PC-9 (cell line): ENCODE measurements around the gene CDC42BPA. TPM values are rescaled to one million over a fixed set of nuclear protein-coding genes. Genes with fewer than 3 reads are reported as not detected.

Source experiments
- BruUV-seq: library from RNA; stranded (reverse); fragments of 400-500 nt; replicated peaks from 2 replicates; lab custom pipeline; 2021; lab: Mats Ljungman, UMichigan
- CTCF ChIA-PET: fragments of 300-600 bp; sonication (Branson Sonifier 250); formaldehyde crosslinking; loops from one replicate; lab custom pipeline; 2022; ENCODE audit warnings: antibody characterized with exemption; lab: Charles Lee
- POLR2A ChIA-PET: fragments of 300-600 bp; sonication (Branson Sonifier 250); formaldehyde crosslinking; loops from one replicate; lab custom pipeline; 2022; ENCODE audit warnings: antibody characterized with exemption; ENCODE audit not compliant: unreplicated experiment; lab: Charles Lee
- DNase-seq, 2 experiments: peaks; one replicate each; pipeline versions ENCODE4 v3.0.0 to v3.0.0-alpha.2; 2015 to 2022; ENCODE audit warnings: mixed read lengths in 1 of 2
- H2AFZ ChIP-seq: fragments of 200-600 bp; sonication (generic); 2 replicates; pipeline ENCODE4 v1.8.1; 2017; ENCODE audit warnings: antibody characterized with exemption
- H3F3A ChIP-seq: fragments of 200-600 bp; sonication (generic); 2 replicates; pipeline ENCODE4 v1.8.1; 2017; ENCODE audit warnings: antibody characterized with exemption, mild to moderate bottlenecking, low read depth; ENCODE audit not compliant: insufficient read depth
- H3K27ac ChIP-seq: fragments of 200-600 bp; sonication (generic); 2 replicates; pipeline ENCODE4 v1.6.1; 2016; ENCODE audit warnings: mixed run types
- H3K27me3 ChIP-seq: fragments of 200-600 bp; sonication (generic); 2 replicates; pipeline ENCODE4 v1.6.1; 2016; ENCODE audit warnings: low read depth, mixed run types; ENCODE audit not compliant: insufficient read depth
- H3K36me3 ChIP-seq: fragments of 200-600 bp; sonication (generic); 2 replicates; pipeline ENCODE4 v1.6.1; 2016; ENCODE audit warnings: low read depth, mixed run types
- H3K4me1 ChIP-seq: fragments of 200-600 bp; sonication (generic); replicated peaks from 2 replicates; pipeline ENCODE4 v1.6.1; 2016; ENCODE audit warnings: mixed run types; ENCODE audit not compliant: insufficient read depth
- H3K4me2 ChIP-seq: fragments of 200-600 bp; sonication (generic); 2 replicates; pipeline ENCODE4 v1.6.1; 2017; ENCODE audit warnings: mixed run types
- H3K4me3 ChIP-seq: fragments of 200-600 bp; sonication (generic); 2 replicates; pipeline ENCODE4 v1.6.1; 2016; ENCODE audit warnings: mixed run types
- H3K79me2 ChIP-seq: fragments of 200-600 bp; sonication (generic); 2 replicates; pipeline ENCODE4 v1.6.1; 2017; ENCODE audit warnings: low read depth, mixed run types
- H3K9me2 ChIP-seq: fragments of 200-600 bp; sonication (generic); 2 replicates; pipeline ENCODE4 v1.8.1; 2017; ENCODE audit warnings: mild to moderate bottlenecking; ENCODE audit not compliant: insufficient read depth
- H3K9me3 ChIP-seq: fragments of 200-600 bp; sonication (generic); 2 replicates; pipeline ENCODE4 v1.8.1; 2016; ENCODE audit warnings: low read depth; ENCODE audit not compliant: insufficient read depth
- H4K20me1 ChIP-seq: fragments of 200-600 bp; sonication (generic); 2 replicates; pipeline ENCODE4 v1.8.1; 2017; ENCODE audit not compliant: insufficient read depth
- CTCF ChIP-seq: fragments of 200-600 bp; sonication (generic); conservative IDR thresholded peaks from 2 replicates; pipeline ENCODE4 v1.6.1; 2017; ENCODE audit warnings: mixed run types, antibody characterized with exemption, mild to moderate bottlenecking, moderate library complexity
- EZH2 ChIP-seq: fragments of 200-600 bp; sonication (generic); IDR thresholded peaks from 2 replicates; pipeline ENCODE4 v1.8.0; 2017; ENCODE audit warnings: antibody characterized with exemption, low read depth
- intact Hi-C: fragments of 100-400 bp; cut with micrococcal nuclease; formaldehyde crosslinking; loops from one replicate; pipeline ENCODE4 v1.10.0; 2022; ENCODE audit not compliant: unreplicated experiment
- total RNA-seq: library from RNA; stranded (reverse); gene quantifications from 2 replicates; pipeline ENCODE4 v1.2.3, GENCODE V29; 2021

Gene CDC42BPA
- total RNA-seq, 1 experiment from 2014 or later = 47.5 TPM

- BruUV-seq = no TSS peak
- no peak overlapping the region for H3K4me3 ChIP-seq
- no peak overlapping the region for H2AFZ ChIP-seq
- H3K79me2 ChIP-seq = no peaks in the 10 kb centered on the region
- no peaks in the 10 kb centered on the region for H4K20me1 ChIP-seq
- CTCF ChIA-PET = no interaction called here
- H3K27ac ChIP-seq = no peak overlapping the region
- intact Hi-C loops = loop anchor here (10.0 kb wide), 1 partner anchor 357 kb away; no protein-coding TSS in a partner anchor
- no peaks in the 10 kb centered on the region for H3K9me2 ChIP-seq
- no peaks in the 10 kb centered on the region for H3K9me3 ChIP-seq
- POLR2A ChIA-PET = no interaction called here
- no peak overlapping the region for H3K4me2 ChIP-seq
- H3K27me3 ChIP-seq = no peaks in the 10 kb centered on the region
- no peaks in the 10 kb centered on the region for H3F3A ChIP-seq
- TF ChIP-seq CTCF (no peak), EZH2 (no peak)
- H3K36me3 ChIP-seq = no peaks in the 10 kb centered on the region
- DNase-seq = no peak
- H3K4me1 ChIP-seq = no peaks in the 10 kb centered on the region
Observed at GRCh38 chr1:226981838-226982237, 336.5 kb downstream of the CDC42BPA start.

GRCh38 chr1:226981386-226981817 lies 336.9 kb downstream of the CDC42BPA start:
- ChIA-PET CTCF (no interaction called here), POLR2A (no interaction called here)
- H3K4me2 ChIP-seq = no peak overlapping the region
- DNase-seq = no peak
- H3K9me2 ChIP-seq = no peaks in the 10 kb centered on the region
- no peaks in the 10 kb centered on the region for H3K79me2 ChIP-seq
- no peaks in the 10 kb centered on the region for H3K36me3 ChIP-seq
- H3K9me3 ChIP-seq = no peaks in the 10 kb centered on the region
- BruUV-seq = no TSS peak
- TF ChIP-seq EZH2 = no peak
- no peak for TF ChIP-seq CTCF
- no peaks in the 10 kb centered on the region for H3K4me1 ChIP-seq
- no peaks in the 10 kb centered on the region for H4K20me1 ChIP-seq
- no peak overlapping the region for H2AFZ ChIP-seq
- no peak overlapping the region for H3K4me3 ChIP-seq
- intact Hi-C loops = loop anchor here (10.0 kb wide), 1 partner anchor 357 kb away; no protein-coding TSS in a partner anchor
- H3F3A ChIP-seq = no peaks in the 10 kb centered on the region
- no peaks in the 10 kb centered on the region for H3K27me3 ChIP-seq
- H3K27ac ChIP-seq = no peak overlapping the region

GRCh38 chr1:226980565-226981385 lies 337.5 kb downstream of the CDC42BPA start:
- H2AFZ ChIP-seq = no peak overlapping the region
- H3F3A ChIP-seq = no peaks in the 10 kb centered on the region
- TF ChIP-seq CTCF = no peak
- no peak for TF ChIP-seq EZH2
- no peak overlapping the region for H3K27ac ChIP-seq
- no peak for DNase-seq
- no peaks in the 10 kb centered on the region for H3K27me3 ChIP-seq
- no peak overlapping the region for H3K4me3 ChIP-seq
- BruUV-seq = no TSS peak
- intact Hi-C loops = loop anchor here (10.0 kb wide), 1 partner anchor 356 kb away; no protein-coding TSS in a partner anchor
- H3K79me2 ChIP-seq = no peaks in the 10 kb centered on the region
- H4K20me1 ChIP-seq = no peaks in the 10 kb centered on the region
- H3K9me2 ChIP-seq = no peaks in the 10 kb centered on the region
- no peak overlapping the region for H3K4me2 ChIP-seq
- POLR2A ChIA-PET = no interaction called here
- no peaks in the 10 kb centered on the region for H3K4me1 ChIP-seq
- H3K36me3 ChIP-seq = no peaks in the 10 kb centered on the region
- H3K9me3 ChIP-seq = no peaks in the 10 kb centered on the region
- CTCF ChIA-PET = no interaction called here
